ENCODE results near the gene UTS2B. TPM values are rescaled to one million over a fixed set of nuclear protein-coding genes. Genes with fewer than 3 reads are reported as not detected.

Gene UTS2B
- total RNA-seq, 1 experiment from 2014 or later, result 4.7 TPM

DNA sequence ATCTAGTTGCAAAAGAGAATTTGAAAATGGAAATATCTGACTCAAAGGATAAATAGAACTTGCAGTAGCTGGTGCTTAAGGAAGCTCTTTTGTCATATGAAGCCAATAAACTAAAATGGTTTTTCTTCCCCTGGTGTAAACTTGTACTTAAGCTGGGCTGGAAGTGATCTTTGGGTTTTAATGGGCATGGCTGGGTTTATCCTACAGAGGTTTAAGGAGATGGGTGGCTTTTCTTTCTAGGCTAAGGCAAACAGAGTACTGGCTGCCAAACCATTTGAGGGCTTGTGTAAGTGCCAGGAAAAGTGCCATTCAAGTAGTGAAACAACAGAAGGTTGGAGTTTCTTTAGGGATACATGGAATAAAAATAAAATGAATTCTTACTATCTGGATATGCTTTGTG lies 12.1 kb upstream of the UTS2B start:
- ChIA-PET POLR2A (ENCODE audit: low non-redundant PET) (no interaction called here), CTCF (no interaction called here)
- Histone ChIP-seq H3K27ac (ENCODE audit: low read depth, low read length, poor library complexity, severe bottlenecking) (no peak overlapping the region), H3K36me3 (ENCODE audit: insufficient read depth, low read length, poor library complexity, severe bottlenecking) (no peaks in the 10 kb centered on the region), H3K4me3 (ENCODE audit: low read depth, low read length, poor library complexity, severe bottlenecking) (no peak overlapping the region), H3K27me3 (replicated peaks; ENCODE audit: insufficient read depth, low read depth, low read length, poor library complexity) (no peaks in the 10 kb centered on the region), H3K9me3 (ENCODE audit: low read depth, low read length, poor library complexity, severe bottlenecking) (no peaks in the 10 kb centered on the region), H3K4me1 (ENCODE audit: insufficient read depth, low read length, poor library complexity, severe bottlenecking) (peaks cover 63% of the 10 kb centered on the region)
- no TSS peak for BruUV-seq (replicated peaks)
- DNase-seq (ENCODE audit: low spot score), result no peak
- TF ChIP-seq, protein P1, sequence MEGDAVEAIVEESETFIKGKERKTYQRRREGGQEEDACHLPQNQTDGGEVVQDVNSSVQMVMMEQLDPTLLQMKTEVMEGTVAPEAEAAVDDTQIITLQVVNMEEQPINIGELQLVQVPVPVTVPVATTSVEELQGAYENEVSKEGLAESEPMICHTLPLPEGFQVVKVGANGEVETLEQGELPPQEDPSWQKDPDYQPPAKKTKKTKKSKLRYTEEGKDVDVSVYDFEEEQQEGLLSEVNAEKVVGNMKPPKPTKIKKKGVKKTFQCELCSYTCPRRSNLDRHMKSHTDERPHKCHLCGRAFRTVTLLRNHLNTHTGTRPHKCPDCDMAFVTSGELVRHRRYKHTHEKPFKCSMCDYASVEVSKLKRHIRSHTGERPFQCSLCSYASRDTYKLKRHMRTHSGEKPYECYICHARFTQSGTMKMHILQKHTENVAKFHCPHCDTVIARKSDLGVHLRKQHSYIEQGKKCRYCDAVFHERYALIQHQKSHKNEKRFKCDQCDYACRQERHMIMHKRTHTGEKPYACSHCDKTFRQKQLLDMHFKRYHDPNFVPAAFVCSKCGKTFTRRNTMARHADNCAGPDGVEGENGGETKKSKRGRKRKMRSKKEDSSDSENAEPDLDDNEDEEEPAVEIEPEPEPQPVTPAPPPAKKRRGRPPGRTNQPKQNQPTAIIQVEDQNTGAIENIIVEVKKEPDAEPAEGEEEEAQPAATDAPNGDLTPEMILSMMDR (conservative IDR thresholded peaks at IDR 0.05; ENCODE audit: low read depth, low read length), result no peak
- TF ChIP-seq EZH2 (IDR thresholded peaks at IDR 0.05; ENCODE audit: borderline replicate concordance, low read depth, low read length, poor library complexity, severe bottlenecking), result no peak
- intact Hi-C loops (cut with micrococcal nuclease; ENCODE audit: unreplicated experiment), result no loop called here

DNA sequence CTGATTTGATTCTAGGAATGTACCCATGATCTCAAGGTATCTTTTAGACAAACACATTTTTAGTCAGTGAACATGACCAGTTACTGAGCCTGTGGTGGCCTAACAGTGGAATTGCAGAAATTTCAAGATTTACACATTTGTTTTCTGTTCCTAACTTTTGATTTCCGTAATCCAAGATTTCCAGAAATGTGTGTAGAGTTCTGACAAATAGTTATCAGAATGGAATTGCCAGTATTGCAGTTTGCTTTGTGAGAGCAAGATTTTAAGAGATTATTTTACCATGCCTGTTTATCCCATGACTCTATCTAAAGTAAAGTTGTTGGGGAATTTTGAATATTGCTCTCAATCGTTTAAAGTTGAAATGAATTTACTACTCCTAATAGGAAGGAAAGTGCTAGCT lies 11.7 kb upstream of the UTS2B start:
- intact Hi-C loops (cut with micrococcal nuclease; ENCODE audit: unreplicated experiment), result no loop called here
- no peak for TF ChIP-seq EZH2 (IDR thresholded peaks at IDR 0.05; ENCODE audit: borderline replicate concordance, low read depth, low read length, poor library complexity, severe bottlenecking)
- TF ChIP-seq, protein P1 (conservative IDR thresholded peaks at IDR 0.05; ENCODE audit: low read depth, low read length), result no peak
- peaks cover 64% of the 10 kb centered on the region for H3K4me1 ChIP-seq (ENCODE audit: insufficient read depth, low read length, poor library complexity, severe bottlenecking)
- ChIA-PET POLR2A (ENCODE audit: low non-redundant PET) (no interaction called here), CTCF (no interaction called here)
- BruUV-seq (replicated peaks), result no TSS peak
- no peak overlapping the region for H3K4me3 ChIP-seq (ENCODE audit: low read depth, low read length, poor library complexity, severe bottlenecking)
- H3K9me3 ChIP-seq (ENCODE audit: low read depth, low read length, poor library complexity, severe bottlenecking), result no peaks in the 10 kb centered on the region
- no peaks in the 10 kb centered on the region for H3K36me3 ChIP-seq (ENCODE audit: insufficient read depth, low read length, poor library complexity, severe bottlenecking)
- no peaks in the 10 kb centered on the region for H3K27me3 ChIP-seq (replicated peaks; ENCODE audit: insufficient read depth, low read depth, low read length, poor library complexity)
- H3K27ac ChIP-seq (ENCODE audit: low read depth, low read length, poor library complexity, severe bottlenecking), result peak overlapping the region; percentile 7
- no peak for DNase-seq (ENCODE audit: low spot score)

DNA sequence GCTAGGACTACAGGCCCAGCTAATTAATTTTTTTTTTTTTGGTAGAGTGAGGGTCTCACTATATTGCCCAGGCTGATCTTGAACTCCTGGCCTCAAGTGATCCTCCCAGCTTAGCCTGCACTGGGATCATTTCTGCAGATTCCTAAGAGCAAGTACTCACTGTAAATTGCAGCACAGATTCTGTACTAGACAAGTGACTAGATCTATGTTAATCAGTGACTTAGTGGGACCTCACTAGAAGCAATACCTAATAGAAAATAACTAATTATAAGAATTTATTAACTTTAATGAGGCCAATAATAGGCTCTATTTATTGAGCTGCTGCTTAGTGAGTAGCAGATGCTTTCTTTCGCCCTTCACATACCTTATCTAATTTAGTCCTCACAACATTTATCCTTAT lies 10.6 kb upstream of the UTS2B start:
- H3K27ac ChIP-seq (ENCODE audit: low read depth, low read length, poor library complexity, severe bottlenecking), result no peak overlapping the region
- H3K9me3 ChIP-seq (ENCODE audit: low read depth, low read length, poor library complexity, severe bottlenecking), result no peaks in the 10 kb centered on the region
- no TSS peak for BruUV-seq (replicated peaks)
- no peaks in the 10 kb centered on the region for H3K27me3 ChIP-seq (replicated peaks; ENCODE audit: insufficient read depth, low read depth, low read length, poor library complexity)
- H3K36me3 ChIP-seq (ENCODE audit: insufficient read depth, low read length, poor library complexity, severe bottlenecking), result no peaks in the 10 kb centered on the region
- ChIA-PET CTCF (no interaction called here), POLR2A (ENCODE audit: low non-redundant PET) (no interaction called here)
- no peak overlapping the region for H3K4me3 ChIP-seq (ENCODE audit: low read depth, low read length, poor library complexity, severe bottlenecking)
- TF ChIP-seq EZH2 (IDR thresholded peaks at IDR 0.05; ENCODE audit: borderline replicate concordance, low read depth, low read length, poor library complexity, severe bottlenecking), result no peak
- TF ChIP-seq, protein P1 (conservative IDR thresholded peaks at IDR 0.05; ENCODE audit: low read depth, low read length), result no peak
- intact Hi-C loops (cut with micrococcal nuclease; ENCODE audit: unreplicated experiment), result no loop called here
- no peak for DNase-seq (ENCODE audit: low spot score)
- peaks cover 66% of the 10 kb centered on the region for H3K4me1 ChIP-seq (ENCODE audit: insufficient read depth, low read length, poor library complexity, severe bottlenecking)

All from A673 (cell line).